H1 (cell line): ENCODE measurements around the gene MAGED2.

Source experiments
- EP300 ChIP-seq, 2 experiments: IDR thresholded peaks; 1 replicate in 1 of 2; 2 replicates in 1 of 2; pipeline ENCODE4 v1.6.1; 2011 to 2012; ENCODE audit warnings: low read depth in 2 of 2, low read length in 2 of 2, mild to moderate bottlenecking in 2 of 2, borderline replicate concordance in 1 of 2, inconsistent platforms in 1 of 2, moderate library complexity in 1 of 2
- HDAC2 ChIP-seq, 2 experiments: fragments of 300-600 bp in 1 of 2; sonication (generic) in 1 of 2; IDR thresholded peaks; 2 replicates each; pipeline ENCODE4 v1.6.1; 2011 to 2012; ENCODE audit warnings: low read depth in 2 of 2, low read length in 2 of 2, mild to moderate bottlenecking in 2 of 2, moderate library complexity in 2 of 2, borderline replicate concordance in 1 of 2, inconsistent platforms in 1 of 2
- POLR2A ChIP-seq, 2 experiments: IDR thresholded peaks; 1 replicate in 1 of 2; 2 replicates in 1 of 2; pipeline ENCODE4 v1.6.1; 2011; ENCODE audit warnings: low read depth in 2 of 2, low read length in 2 of 2, mild to moderate bottlenecking in 2 of 2; ENCODE audit errors: control extremely low read depth in 1 of 2
- POLR2AphosphoS5 ChIP-seq: IDR thresholded peaks from 2 replicates; pipeline ENCODE4 v1.6.1; 2011; ENCODE audit warnings: low read depth, low read length
- SIN3A ChIP-seq, 2 experiments: IDR thresholded peaks in 1 of 2; conservative IDR thresholded peaks in 1 of 2; 2 replicates each; pipeline ENCODE4 v1.6.1; 2011 to 2012; ENCODE audit warnings: low read length in 2 of 2, improper control_type of control experiment in 1 of 2, low read depth in 1 of 2, mild to moderate bottlenecking in 1 of 2
- TF ChIP-seq, protein P1 (sequence below), 3 experiments: IDR thresholded peaks; 1 replicate in 2 of 3; 2 replicates in 1 of 3; pipeline versions ENCODE4 v1.5.1 to v1.6.1; 2011; ENCODE audit warnings: low read length in 3 of 3, mild to moderate bottlenecking in 3 of 3, inconsistent platforms in 2 of 3, low read depth in 1 of 3, moderate library complexity in 1 of 3; ENCODE audit not compliant: insufficient read depth in 1 of 3; ENCODE audit errors: control extremely low read depth in 1 of 3

DNA sequence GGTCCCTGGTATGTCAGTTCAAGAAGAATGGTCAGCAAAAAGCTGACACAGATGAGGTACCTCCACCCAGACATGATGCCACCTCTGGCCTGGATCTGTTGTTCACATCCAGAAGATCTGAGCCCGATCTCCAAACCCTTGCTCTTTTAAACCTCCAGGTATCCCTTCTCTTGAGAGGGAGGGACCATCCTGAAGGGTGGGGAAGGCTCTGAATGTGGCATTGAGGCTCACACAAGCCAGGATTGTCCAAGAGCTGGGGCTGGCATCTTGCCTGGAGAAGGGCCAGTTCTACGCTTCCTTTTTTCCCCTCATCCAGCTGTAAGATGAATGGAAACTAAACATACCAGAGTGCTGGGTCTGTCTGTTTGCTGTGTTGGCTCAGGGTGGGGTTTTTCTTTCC is 9.4 kb upstream of the MAGED2 start, which contains the start of gene ITIH6:
- TF ChIP-seq HDAC2 (IDR thresholded peaks at IDR 0.05; ENCODE audit: borderline replicate concordance in 1 of 2, low read depth in 2 of 2, low read length in 2 of 2) (no peak), SIN3A (conservative IDR thresholded peaks at IDR 0.05 in 1 of 2, IDR thresholded peaks at IDR 0.05 in 1 of 2; ENCODE audit: low read depth in 1 of 2, low read length in 2 of 2) (no peak), POLR2AphosphoS5 (no peak), POLR2A (IDR thresholded peaks at IDR 0.05; ENCODE audit: control extremely low read depth in 1 of 2, low read depth in 2 of 2, low read length in 2 of 2) (no peak), EP300 (IDR thresholded peaks at IDR 0.05; ENCODE audit: borderline replicate concordance in 1 of 2, low read depth in 2 of 2, low read length in 2 of 2) (no peak)
- TF ChIP-seq, protein P1, sequence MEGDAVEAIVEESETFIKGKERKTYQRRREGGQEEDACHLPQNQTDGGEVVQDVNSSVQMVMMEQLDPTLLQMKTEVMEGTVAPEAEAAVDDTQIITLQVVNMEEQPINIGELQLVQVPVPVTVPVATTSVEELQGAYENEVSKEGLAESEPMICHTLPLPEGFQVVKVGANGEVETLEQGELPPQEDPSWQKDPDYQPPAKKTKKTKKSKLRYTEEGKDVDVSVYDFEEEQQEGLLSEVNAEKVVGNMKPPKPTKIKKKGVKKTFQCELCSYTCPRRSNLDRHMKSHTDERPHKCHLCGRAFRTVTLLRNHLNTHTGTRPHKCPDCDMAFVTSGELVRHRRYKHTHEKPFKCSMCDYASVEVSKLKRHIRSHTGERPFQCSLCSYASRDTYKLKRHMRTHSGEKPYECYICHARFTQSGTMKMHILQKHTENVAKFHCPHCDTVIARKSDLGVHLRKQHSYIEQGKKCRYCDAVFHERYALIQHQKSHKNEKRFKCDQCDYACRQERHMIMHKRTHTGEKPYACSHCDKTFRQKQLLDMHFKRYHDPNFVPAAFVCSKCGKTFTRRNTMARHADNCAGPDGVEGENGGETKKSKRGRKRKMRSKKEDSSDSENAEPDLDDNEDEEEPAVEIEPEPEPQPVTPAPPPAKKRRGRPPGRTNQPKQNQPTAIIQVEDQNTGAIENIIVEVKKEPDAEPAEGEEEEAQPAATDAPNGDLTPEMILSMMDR (IDR thresholded peaks at IDR 0.05; ENCODE audit: control extremely low read depth in 1 of 3, insufficient read depth in 1 of 3, low read depth in 1 of 3, low read length in 3 of 3) = no peak
